Testis (tissue), 3 donors: Measurements from ENCODE around the gene MIPEP. TPM values are rescaled to one million over a fixed set of nuclear protein-coding genes. Genes with fewer than 3 reads are reported as not detected.

Experiments used
- DNase-seq: peaks from one replicate; pipeline ENCODE4 v3.0.0-alpha.2; 2019
- H3K27ac ChIP-seq, 2 donors: fragments of 200-600 bp; sonication (generic); one replicate each; pipeline ENCODE4 v1.5.1; 2019
- H3K27me3 ChIP-seq: fragments of 200-600 bp; sonication (generic); one replicate; pipeline ENCODE4 v1.5.1; 2019
- H3K36me3 ChIP-seq: fragments of 200-600 bp; sonication (generic); one replicate; pipeline ENCODE4 v1.5.1; 2017; ENCODE audit warnings: low read depth; ENCODE audit errors: missing control alignments
- H3K4me1 ChIP-seq: fragments of 200-600 bp; sonication (generic); one replicate; pipeline ENCODE4 v1.5.1; 2019
- H3K4me3 ChIP-seq, 2 donors: fragments of 200-600 bp; sonication (generic); one replicate each; pipeline ENCODE4 v1.5.1; 2017 to 2019
- H3K9me3 ChIP-seq: fragments of 200-600 bp; sonication (generic); one replicate; pipeline ENCODE4 v1.5.1; 2017
- POLR2A ChIP-seq: fragments of 450-650 bp; IDR thresholded peaks from one replicate; pipeline ENCODE4 v1.6.1; 2017; ENCODE audit warnings: antibody characterized with exemption, mild to moderate bottlenecking, moderate library complexity
- WGBS, 2 donors: methylation state at CpG; one replicate each; pipeline ENCODE4 v1.1.5; 2018; 5-methylcytosine and 5-hydroxymethylcytosine counted together
- intact Hi-C: fragments of 100-400 bp; cut with DNase I; formaldehyde crosslinking; loops from one replicate; pipeline ENCODE4 v1.15.1; 2023; ENCODE audit warnings: low total_unique reads
- polyA plus RNA-seq: library from polyadenylated mRNA; stranded (reverse); fragments of 350-450 nt; fragmentation: Illumina TruSeq; extraction: RNeasy Lipid Tissue Mini Kit (QIAGEN cat#74804); gene quantifications from one replicate; pipeline ENCODE4 v1.2.3, GENCODE V29; 2014; ENCODE audit warnings: low read depth, low replicate concordance; ENCODE audit not compliant: insufficient read depth
- total RNA-seq, 2 donors: library from RNA; depleted of rRNA; stranded (reverse); fragments of >200 nt; gene quantifications; one replicate each; pipeline ENCODE4 v1.2.3, GENCODE V29; 2016
- TF ChIP-seq, protein P1 (sequence below), 3 experiments: fragments of 450-650 bp in 2 of 3; fragments of 200-600 bp in 1 of 3; sonication (generic) in 1 of 3; IDR thresholded peaks; one replicate each; pipeline ENCODE4 v1.5.1; 2016 to 2019; ENCODE audit warnings: antibody characterized with exemption in 3 of 3, mild to moderate bottlenecking in 2 of 3, moderate library complexity in 1 of 3

The MIPEP gene
- total and polyA plus RNA-seq, 3 donors from 2014 or later, result 25.7 to 29.4 (median 27.6) TPM

DNA sequence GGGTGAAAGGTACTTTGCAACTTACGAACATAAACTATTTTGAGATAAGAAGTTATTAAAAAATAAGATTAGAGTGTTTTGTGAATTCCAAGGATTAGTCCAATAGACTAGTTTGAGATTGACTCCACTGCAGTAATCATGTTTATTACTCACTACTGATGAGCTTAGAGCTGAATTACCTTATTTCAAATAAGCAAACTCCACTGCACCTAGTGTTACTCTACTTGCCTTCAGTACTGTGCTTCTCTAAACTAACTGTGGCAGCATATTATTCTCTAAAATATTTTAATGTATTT is 111.7 kb downstream of the MIPEP start:
- H3K36me3 ChIP-seq, result no peaks in the 10 kb centered on the region
- H3K9me3 ChIP-seq, result no peaks in the 10 kb centered on the region
- intact Hi-C loops, result no loop called here
- no peak overlapping the region for H3K4me3 ChIP-seq
- H3K27ac ChIP-seq, result no peak overlapping the region
- no peaks in the 10 kb centered on the region for H3K4me1 ChIP-seq
- DNase-seq, result no peak
- TF ChIP-seq POLR2A, result no peak
- TF ChIP-seq, protein P1, sequence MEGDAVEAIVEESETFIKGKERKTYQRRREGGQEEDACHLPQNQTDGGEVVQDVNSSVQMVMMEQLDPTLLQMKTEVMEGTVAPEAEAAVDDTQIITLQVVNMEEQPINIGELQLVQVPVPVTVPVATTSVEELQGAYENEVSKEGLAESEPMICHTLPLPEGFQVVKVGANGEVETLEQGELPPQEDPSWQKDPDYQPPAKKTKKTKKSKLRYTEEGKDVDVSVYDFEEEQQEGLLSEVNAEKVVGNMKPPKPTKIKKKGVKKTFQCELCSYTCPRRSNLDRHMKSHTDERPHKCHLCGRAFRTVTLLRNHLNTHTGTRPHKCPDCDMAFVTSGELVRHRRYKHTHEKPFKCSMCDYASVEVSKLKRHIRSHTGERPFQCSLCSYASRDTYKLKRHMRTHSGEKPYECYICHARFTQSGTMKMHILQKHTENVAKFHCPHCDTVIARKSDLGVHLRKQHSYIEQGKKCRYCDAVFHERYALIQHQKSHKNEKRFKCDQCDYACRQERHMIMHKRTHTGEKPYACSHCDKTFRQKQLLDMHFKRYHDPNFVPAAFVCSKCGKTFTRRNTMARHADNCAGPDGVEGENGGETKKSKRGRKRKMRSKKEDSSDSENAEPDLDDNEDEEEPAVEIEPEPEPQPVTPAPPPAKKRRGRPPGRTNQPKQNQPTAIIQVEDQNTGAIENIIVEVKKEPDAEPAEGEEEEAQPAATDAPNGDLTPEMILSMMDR (IDR thresholded peaks at IDR 0.05), result no peak
- H3K27me3 ChIP-seq, result no peaks in the 10 kb centered on the region
- 48 to 50% methylated on average over 1 of the region's 1 CpG for WGBS, 2 donors

DNA sequence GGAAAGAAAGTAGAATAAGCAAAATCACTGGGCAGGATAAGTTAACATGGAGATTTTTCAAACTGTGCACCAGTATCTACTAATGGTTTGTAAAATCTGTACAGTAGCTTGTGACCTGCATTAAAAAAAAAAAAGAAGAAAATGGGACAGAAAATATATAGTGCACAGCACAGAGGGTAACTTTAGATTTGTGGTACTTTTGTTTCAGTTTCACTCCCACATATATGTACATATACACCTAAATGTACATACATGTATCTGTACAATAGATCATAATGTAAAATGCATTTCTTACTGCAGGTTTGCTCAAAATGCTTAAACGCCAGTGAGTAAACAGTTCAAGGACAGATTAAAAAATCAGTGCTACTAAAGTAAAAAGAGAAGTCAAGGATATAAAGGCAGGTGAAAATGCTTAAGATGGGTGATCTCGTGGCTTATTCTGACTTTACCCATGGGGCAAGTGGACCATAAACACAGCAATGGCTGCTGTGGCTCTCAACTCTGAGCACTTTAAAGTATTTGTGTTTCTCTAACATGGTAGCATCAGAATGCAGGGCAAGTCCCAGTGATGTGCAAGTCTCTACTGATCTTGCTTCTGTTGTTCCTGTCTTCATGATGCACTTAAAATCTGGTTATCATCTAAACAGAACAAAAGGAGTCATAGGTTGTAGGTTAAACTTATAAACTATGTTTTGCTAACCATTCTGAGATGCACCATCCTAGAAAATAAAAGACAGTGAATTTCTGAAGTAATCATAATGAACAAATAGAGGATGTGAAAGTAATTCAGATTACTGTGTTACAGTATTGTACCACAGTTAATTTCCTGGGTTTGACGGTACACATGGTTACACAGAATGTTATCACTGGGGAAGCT is 112.3 kb downstream of the MIPEP start:
- H3K4me3 ChIP-seq, result no peak overlapping the region
- intact Hi-C loops, result no loop called here
- DNase-seq, result no peak
- 75 to 76% methylated on average over 3 of the region's 3 CpGs for WGBS, 2 donors
- TF ChIP-seq, protein P1 (IDR thresholded peaks at IDR 0.05), result no peak
- TF ChIP-seq POLR2A, result no peak
- H3K36me3 ChIP-seq, result no peaks in the 10 kb centered on the region
- H3K27me3 ChIP-seq, result no peaks in the 10 kb centered on the region
- H3K27ac ChIP-seq, result no peak overlapping the region
- H3K4me1 ChIP-seq, result no peaks in the 10 kb centered on the region
- H3K9me3 ChIP-seq, result no peaks in the 10 kb centered on the region

DNA sequence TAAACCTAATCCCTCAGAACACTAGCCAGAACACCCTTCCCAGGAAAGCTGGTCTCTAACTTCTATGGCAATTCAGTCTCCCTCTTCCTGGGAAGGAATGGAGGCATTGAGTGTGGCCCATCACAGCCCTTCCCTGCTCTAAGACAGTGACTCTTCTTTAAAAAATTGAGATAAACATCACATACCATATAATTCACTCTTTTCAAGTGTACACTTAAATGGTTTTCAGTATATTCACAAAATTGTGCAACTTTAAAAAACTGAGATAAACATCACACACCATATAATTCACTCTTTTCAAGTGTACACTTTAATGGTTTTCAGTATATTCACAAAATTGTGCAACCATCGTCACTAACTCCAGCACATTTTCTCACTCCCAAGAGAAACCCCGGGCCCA is 116.5 kb downstream of the MIPEP start:
- H3K4me1 ChIP-seq, result no peaks in the 10 kb centered on the region
- H3K9me3 ChIP-seq, result no peaks in the 10 kb centered on the region
- WGBS, 2 donors, result 47 to 48% methylated on average over 2 of the region's 2 CpGs
- H3K27ac ChIP-seq, result no peak overlapping the region
- intact Hi-C loops, result no loop called here
- H3K27me3 ChIP-seq, result no peaks in the 10 kb centered on the region
- no peak overlapping the region for H3K4me3 ChIP-seq
- TF ChIP-seq, protein P1 (IDR thresholded peaks at IDR 0.05), result no peak
- no peak for TF ChIP-seq POLR2A
- H3K36me3 ChIP-seq, result no peaks in the 10 kb centered on the region
- no peak for DNase-seq

DNA sequence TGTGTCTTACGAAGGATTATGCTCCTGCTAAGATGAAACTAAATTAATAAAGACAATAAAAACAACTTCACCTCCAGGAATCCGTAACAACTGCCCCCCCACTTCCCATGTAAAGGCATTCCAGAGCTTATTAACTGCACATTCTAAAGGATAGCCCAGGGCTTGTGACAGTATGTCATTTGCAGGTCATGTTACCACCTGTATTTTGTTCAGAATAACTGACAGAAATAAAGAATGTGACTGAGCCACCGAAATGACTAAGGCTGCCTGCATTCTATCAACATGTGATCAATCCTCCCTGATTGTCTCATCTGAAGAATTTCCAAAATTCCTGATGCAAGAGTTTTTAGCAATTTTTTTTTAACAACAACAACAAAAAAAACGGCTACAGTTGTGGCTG is 117.2 kb downstream of the MIPEP start:
- TF ChIP-seq, protein P1 (IDR thresholded peaks at IDR 0.05), result no peak
- no peak for TF ChIP-seq POLR2A
- H3K4me1 ChIP-seq, result no peaks in the 10 kb centered on the region
- no peak for DNase-seq
- 85 to 89% methylated on average over 4 of the region's 4 CpGs for WGBS, 2 donors
- no peaks in the 10 kb centered on the region for H3K27me3 ChIP-seq
- intact Hi-C loops, result no loop called here
- H3K4me3 ChIP-seq, result no peak overlapping the region
- no peaks in the 10 kb centered on the region for H3K36me3 ChIP-seq
- no peak overlapping the region for H3K27ac ChIP-seq
- no peaks in the 10 kb centered on the region for H3K9me3 ChIP-seq

DNA sequence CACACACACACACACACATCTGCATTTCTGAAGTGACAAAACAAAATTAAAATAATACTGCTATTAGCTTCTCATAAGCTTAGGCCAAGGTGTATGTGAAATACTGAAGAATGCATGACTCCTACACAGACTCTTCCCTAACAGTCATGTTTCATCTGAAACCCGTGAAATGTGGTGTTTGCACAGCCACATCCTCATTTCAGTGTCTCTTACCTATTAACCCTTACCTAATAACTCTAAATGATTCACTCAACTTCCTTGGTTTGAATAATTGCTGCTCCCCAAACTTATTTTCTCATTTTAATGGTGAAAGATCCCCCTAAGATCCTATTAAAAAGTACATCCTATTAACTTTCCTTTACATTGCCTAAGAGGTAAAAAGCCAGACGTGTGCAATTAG is 117.6 kb downstream of the MIPEP start:
- intact Hi-C loops, result no loop called here
- 73 to 76% methylated on average over 2 of the region's 2 CpGs for WGBS, 2 donors
- H3K9me3 ChIP-seq, result no peaks in the 10 kb centered on the region

More for the DNA sequence above, 117.6 kb downstream of the MIPEP start:
- Histone ChIP-seq H3K27ac (no peak overlapping the region), H3K27me3 (no peaks in the 10 kb centered on the region), H3K4me1 (no peaks in the 10 kb centered on the region), H3K4me3 (no peak overlapping the region), H3K36me3 (no peaks in the 10 kb centered on the region)
- no peak for DNase-seq
- TF ChIP-seq, protein P1 (IDR thresholded peaks at IDR 0.05), result no peak
- TF ChIP-seq POLR2A, result no peak
